ENCODE results near the gene TNP1.
A peak's percentile ranks its signal among the peaks of the same experiment; 100 is the strongest.

The TNP1 gene

GRCh38 chr2:216865658-216866057, 5.8 kb upstream of the TNP1 start:
- H3K27ac ChIP-seq: no peak overlapping the region
- TF ChIP-seq CTCF (conservative IDR thresholded peaks at IDR 0.05) (no peak), ZFX (IDR thresholded peaks at IDR 0.05) (no peak)

GRCh38 chr2:216863946-216864345, 4.1 kb upstream of the TNP1 start:
- TF ChIP-seq ZFX (IDR thresholded peaks at IDR 0.05): no peak
- no peak for TF ChIP-seq CTCF (conservative IDR thresholded peaks at IDR 0.05)
- H3K27ac ChIP-seq: no peak overlapping the region

GRCh38 chr2:216862628-216863398, 2.9 kb upstream of the TNP1 start:
- TF ChIP-seq CTCF (conservative IDR thresholded peaks at IDR 0.05): no peak
- TF ChIP-seq ZFX (IDR thresholded peaks at IDR 0.05): no peak
- H3K27ac ChIP-seq: no peak overlapping the region

- TF ChIP-seq CTCF (conservative IDR thresholded peaks at IDR 0.05) (no peak), ZFX (IDR thresholded peaks at IDR 0.05) (no peak)
- H3K27ac ChIP-seq: no peak overlapping the region
Observed at GRCh38 chr2:216860426-216861137, 718 bp upstream of the TNP1 start.

GRCh38 chr2:216858312-216858711, 1.6 kb downstream of the TNP1 start:
- no peak overlapping the region for H3K27ac ChIP-seq
- TF ChIP-seq CTCF (conservative IDR thresholded peaks at IDR 0.05): no peak
- no peak for TF ChIP-seq ZFX (IDR thresholded peaks at IDR 0.05)

GRCh38 chr2:216857131-216857550, 2.7 kb downstream of the TNP1 start:
- peak overlapping the region; percentile 26; the same call in 1 of the 2 replicates for H3K27ac ChIP-seq
- TF ChIP-seq CTCF (conservative IDR thresholded peaks at IDR 0.05) (no peak), ZFX (IDR thresholded peaks at IDR 0.05) (no peak)

- H3K27ac ChIP-seq: peak overlapping the region; percentile 26; the same call in 1 of the 2 replicates
- TF ChIP-seq ZFX (IDR thresholded peaks at IDR 0.05) (no peak), CTCF (conservative IDR thresholded peaks at IDR 0.05) (no peak)
Observed at GRCh38 chr2:216856406-216857065, 3.3 kb downstream of the TNP1 start.
